ENCODE measurements around the gene TBL1Y. TPM values are rescaled to one million over a fixed set of nuclear protein-coding genes. Genes with fewer than 3 reads are reported as not detected.

Gene TBL1Y
- total RNA-seq, 1 donor from 2014 or later, result 0.16 TPM

Other genes starting within 250 kb of the TBL1Y start
- gene AMELY, start 1.1 kb downstream of the TBL1Y start, total RNA-seq, result not detected

All from Right ventricle myocardium inferior (tissue), 1 donor.